ENCODE results near the gene SEC11C. TPM values are rescaled to one million over a fixed set of nuclear protein-coding genes. Genes with fewer than 3 reads are reported as not detected.

Gene SEC11C
- total and polyA plus RNA-seq, 2 of the 13 experiments (the other 11 are each of a cell fraction or from before 2014, with no cell fraction given): 71.9 to 297 TPM

DNA sequence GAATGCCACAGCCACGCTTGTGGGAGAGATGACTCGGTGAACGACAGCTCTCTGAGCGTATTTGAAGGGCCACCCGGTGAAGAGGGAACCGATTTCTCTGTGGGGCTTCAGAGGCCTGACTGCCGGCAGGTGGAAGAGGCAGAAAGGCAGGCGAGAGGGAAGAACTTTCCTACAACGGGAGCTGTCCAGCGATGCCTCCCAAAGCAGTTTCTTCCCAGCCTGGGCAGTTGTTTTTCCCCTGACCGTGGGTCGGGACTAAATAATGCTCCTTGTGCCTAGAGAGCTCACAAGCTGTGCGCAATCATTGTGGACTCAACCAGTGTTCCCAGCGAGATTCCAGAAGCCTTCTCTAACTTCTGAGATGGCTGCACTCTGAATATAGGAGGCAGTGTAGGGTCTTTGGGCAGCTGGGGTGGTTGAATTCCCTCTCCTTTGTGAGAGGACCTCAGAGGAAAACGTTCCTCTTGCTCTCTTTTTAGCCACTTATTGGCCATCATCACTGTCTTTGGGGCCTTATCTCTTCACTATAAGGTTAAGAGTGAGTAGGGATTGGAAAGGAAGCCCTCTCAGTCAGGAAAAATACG, 710 bp downstream of the SEC11C start (continued):
- TF ChIP-seq NFATC3 (CRISPR knock-in tag; IDR thresholded peaks at IDR 0.05): no peak
- no peak for TF ChIP-seq ZFP37 (CRISPR knock-in tag; IDR thresholded peaks at IDR 0.05; ENCODE audit: borderline replicate concordance)
- no peak for TF ChIP-seq ZSCAN30 (CRISPR knock-in tag; IDR thresholded peaks at IDR 0.05)
- TF ChIP-seq ZNF670 (CRISPR knock-in tag; IDR thresholded peaks at IDR 0.05; ENCODE audit: borderline replicate concordance): 0 out of 2 replicates have a peak, but pooled peaks have one; percentile 18
- no peak for TF ChIP-seq NFKBIZ (CRISPR knock-in tag; IDR thresholded peaks at IDR 0.05)
- TF ChIP-seq, protein P1, sequence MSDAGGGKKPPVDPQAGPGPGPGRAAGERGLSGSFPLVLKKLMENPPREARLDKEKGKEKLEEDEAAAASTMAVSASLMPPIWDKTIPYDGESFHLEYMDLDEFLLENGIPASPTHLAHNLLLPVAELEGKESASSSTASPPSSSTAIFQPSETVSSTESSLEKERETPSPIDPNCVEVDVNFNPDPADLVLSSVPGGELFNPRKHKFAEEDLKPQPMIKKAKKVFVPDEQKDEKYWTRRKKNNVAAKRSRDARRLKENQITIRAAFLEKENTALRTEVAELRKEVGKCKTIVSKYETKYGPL (CRISPR knock-in tag; IDR thresholded peaks at IDR 0.05): no peak
- no peak for TF ChIP-seq CSRNP1 (CRISPR knock-in tag; IDR thresholded peaks at IDR 0.05)
- TF ChIP-seq NFRKB (IDR thresholded peaks at IDR 0.05): no peak
- TF ChIP-seq DMTF1 (CRISPR knock-in tag; IDR thresholded peaks at IDR 0.05): no peak
- TF ChIP-seq ZNF839 (CRISPR knock-in tag; IDR thresholded peaks at IDR 0.05; ENCODE audit: borderline replicate concordance): no peak
- TF ChIP-seq, protein P2, sequence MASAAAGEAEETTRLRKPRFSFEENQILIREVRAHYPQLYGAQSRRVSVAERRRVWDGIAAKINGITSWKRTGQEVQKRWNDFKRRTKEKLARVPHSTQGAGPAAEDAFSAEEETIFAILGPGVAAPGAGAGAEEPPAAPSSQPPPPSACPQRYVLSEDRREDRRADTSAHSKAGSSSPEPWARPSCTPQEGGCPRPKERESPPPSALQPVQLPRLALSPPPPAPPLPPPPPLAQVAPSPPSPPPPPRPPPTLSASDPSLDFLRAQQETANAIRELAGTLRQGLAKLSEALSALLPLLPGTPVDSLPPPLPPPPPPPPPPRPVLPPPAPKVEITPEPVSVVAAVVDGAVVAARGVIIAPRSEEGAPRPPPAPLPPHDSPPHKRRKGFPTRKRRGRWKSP (CRISPR knock-in tag; IDR thresholded peaks at IDR 0.05): no peak
- TF ChIP-seq ZNF337 (CRISPR knock-in tag; IDR thresholded peaks at IDR 0.05; ENCODE audit: borderline replicate concordance, low read depth): no peak
- TF ChIP-seq, protein P3, sequence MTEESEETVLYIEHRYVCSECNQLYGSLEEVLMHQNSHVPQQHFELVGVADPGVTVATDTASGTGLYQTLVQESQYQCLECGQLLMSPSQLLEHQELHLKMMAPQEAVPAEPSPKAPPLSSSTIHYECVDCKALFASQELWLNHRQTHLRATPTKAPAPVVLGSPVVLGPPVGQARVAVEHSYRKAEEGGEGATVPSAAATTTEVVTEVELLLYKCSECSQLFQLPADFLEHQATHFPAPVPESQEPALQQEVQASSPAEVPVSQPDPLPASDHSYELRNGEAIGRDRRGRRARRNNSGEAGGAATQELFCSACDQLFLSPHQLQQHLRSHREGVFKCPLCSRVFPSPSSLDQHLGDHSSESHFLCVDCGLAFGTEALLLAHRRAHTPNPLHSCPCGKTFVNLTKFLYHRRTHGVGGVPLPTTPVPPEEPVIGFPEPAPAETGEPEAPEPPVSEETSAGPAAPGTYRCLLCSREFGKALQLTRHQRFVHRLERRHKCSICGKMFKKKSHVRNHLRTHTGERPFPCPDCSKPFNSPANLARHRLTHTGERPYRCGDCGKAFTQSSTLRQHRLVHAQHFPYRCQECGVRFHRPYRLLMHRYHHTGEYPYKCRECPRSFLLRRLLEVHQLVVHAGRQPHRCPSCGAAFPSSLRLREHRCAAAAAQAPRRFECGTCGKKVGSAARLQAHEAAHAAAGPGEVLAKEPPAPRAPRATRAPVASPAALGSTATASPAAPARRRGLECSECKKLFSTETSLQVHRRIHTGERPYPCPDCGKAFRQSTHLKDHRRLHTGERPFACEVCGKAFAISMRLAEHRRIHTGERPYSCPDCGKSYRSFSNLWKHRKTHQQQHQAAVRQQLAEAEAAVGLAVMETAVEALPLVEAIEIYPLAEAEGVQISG (CRISPR knock-in tag; IDR thresholded peaks at IDR 0.05): no peak
- no peak for TF ChIP-seq PRPF4 (IDR thresholded peaks at IDR 0.05; ENCODE audit: low read depth, low read length, poor library complexity, severe bottlenecking)
- TF ChIP-seq MAFF (IDR thresholded peaks at IDR 0.05; ENCODE audit: low read depth, low read length): no peak
- no peak for TF ChIP-seq HOXA5 (CRISPR knock-in tag; IDR thresholded peaks at IDR 0.05)
- no peak for TF ChIP-seq CHCHD3 (CRISPR knock-in tag; IDR thresholded peaks at IDR 0.05)
- TF ChIP-seq NCOA5 (CRISPR knock-in tag; IDR thresholded peaks at IDR 0.05): no peak
- no peak for TF ChIP-seq PRDM4 (CRISPR knock-in tag; IDR thresholded peaks at IDR 0.05; ENCODE audit: borderline replicate concordance)
